ENCODE data around the gene ADCY9.

ADCY9 gene

GRCh38 chr16:4016658-4017057, 99.6 kb downstream of the ADCY9 start:
- Histone ChIP-seq H2BK15ac (ENCODE audit: low read depth, poor library complexity, severe bottlenecking) (no peak overlapping the region), H3K23ac (ENCODE audit: low read length in 2 of 2) (no peak overlapping the region), H3K79me1 (replicated peaks; ENCODE audit: low read length, poor library complexity, severe bottlenecking) (peaks cover 2% of the 10 kb centered on the region), H4K91ac (ENCODE audit: low read length) (no peak overlapping the region), H3K4ac (ENCODE audit: low read depth in 1 of 2, low read length in 2 of 2) (no peak overlapping the region), H4K8ac (ENCODE audit: low read length) (no peak overlapping the region), H3K9me3 (ENCODE audit: control insufficient read depth, low read length) (no peaks in the 10 kb centered on the region), H2BK120ac (ENCODE audit: low read depth, low read length) (no peak overlapping the region), H2BK5ac (ENCODE audit: low read depth, low read length, poor library complexity, severe bottlenecking) (no peak overlapping the region), H2AK5ac (ENCODE audit: low read length, severe bottlenecking) (no peak overlapping the region), H3K4me2 (ENCODE audit: low read length, poor library complexity, severe bottlenecking) (no peak overlapping the region), H3K18ac (ENCODE audit: low read depth in 1 of 2, low read length in 2 of 2) (no peak overlapping the region), H3K27ac (ENCODE audit: low read length, poor library complexity, severe bottlenecking) (no peak overlapping the region), H3K4me3 (ENCODE audit: insufficient read depth in 1 of 2, low read depth in 1 of 2, low read length in 2 of 2) (no peak overlapping the region), H3K9ac (ENCODE audit: low read length) (peak overlapping the region; percentile 36), H3K14ac (ENCODE audit: low read length in 2 of 2) (no peak overlapping the region), H2AFZ (ENCODE audit: low read depth, low read length) (no peak overlapping the region), H3K27me3 (ENCODE audit: control insufficient read depth in 1 of 2, insufficient read depth in 1 of 2, low read length in 2 of 2) (no peaks in the 10 kb centered on the region), H3K4me1 (ENCODE audit: control insufficient read depth, insufficient read depth, low read depth, low read length) (peaks cover 24% of the 10 kb centered on the region), H3K36me3 (ENCODE audit: control insufficient read depth in 1 of 2, insufficient read depth in 2 of 2, low read depth in 1 of 2, low read length in 2 of 2) (no peaks in the 10 kb centered on the region), H2BK12ac (ENCODE audit: low read length in 2 of 2) (no peak overlapping the region)
- no peak for DNase-seq
- 49% methylated on average over 2 of the region's 4 CpGs for WGBS

GRCh38 chr16:4016005-4016352, 100.3 kb downstream of the ADCY9 start:
- Histone ChIP-seq H3K27me3 (ENCODE audit: control insufficient read depth in 1 of 2, insufficient read depth in 1 of 2, low read length in 2 of 2) (no peaks in the 10 kb centered on the region), H3K79me1 (replicated peaks; ENCODE audit: low read length, poor library complexity, severe bottlenecking) (peaks cover 2% of the 10 kb centered on the region), H2BK5ac (ENCODE audit: low read depth, low read length, poor library complexity, severe bottlenecking) (no peak overlapping the region), H3K4me3 (ENCODE audit: insufficient read depth in 1 of 2, low read depth in 1 of 2, low read length in 2 of 2) (no peak overlapping the region), H2BK15ac (ENCODE audit: low read depth, poor library complexity, severe bottlenecking) (no peak overlapping the region), H3K23ac (ENCODE audit: low read length in 2 of 2) (no peak overlapping the region), H3K4me1 (ENCODE audit: control insufficient read depth, insufficient read depth, low read depth, low read length) (peaks cover 23% of the 10 kb centered on the region), H4K91ac (ENCODE audit: low read length) (no peak overlapping the region), H3K36me3 (ENCODE audit: control insufficient read depth in 1 of 2, insufficient read depth in 2 of 2, low read depth in 1 of 2, low read length in 2 of 2) (no peaks in the 10 kb centered on the region), H2AFZ (ENCODE audit: low read depth, low read length) (no peak overlapping the region), H3K14ac (ENCODE audit: low read length in 2 of 2) (no peak overlapping the region), H4K8ac (ENCODE audit: low read length) (no peak overlapping the region), H2BK120ac (ENCODE audit: low read depth, low read length) (no peak overlapping the region), H3K9me3 (ENCODE audit: control insufficient read depth, low read length) (no peaks in the 10 kb centered on the region), H3K4ac (ENCODE audit: low read depth in 1 of 2, low read length in 2 of 2) (no peak overlapping the region), H3K18ac (ENCODE audit: low read depth in 1 of 2, low read length in 2 of 2) (no peak overlapping the region), H2AK5ac (ENCODE audit: low read length, severe bottlenecking) (no peak overlapping the region), H3K27ac (ENCODE audit: low read length, poor library complexity, severe bottlenecking) (no peak overlapping the region), H3K4me2 (ENCODE audit: low read length, poor library complexity, severe bottlenecking) (no peak overlapping the region), H3K9ac (ENCODE audit: low read length) (no peak overlapping the region), H2BK12ac (ENCODE audit: low read length in 2 of 2) (no peak overlapping the region)
- WGBS: 86% methylated on average over 3 of the region's 3 CpGs
- no peak for DNase-seq

- Histone ChIP-seq H3K27ac (ENCODE audit: low read length, poor library complexity, severe bottlenecking) (peak overlapping the region; percentile 46), H3K4me2 (ENCODE audit: low read length, poor library complexity, severe bottlenecking) (no peak overlapping the region), H2BK15ac (ENCODE audit: low read depth, poor library complexity, severe bottlenecking) (no peak overlapping the region), H3K9ac (ENCODE audit: low read length) (no peak overlapping the region), H3K27me3 (ENCODE audit: control insufficient read depth in 1 of 2, insufficient read depth in 1 of 2, low read length in 2 of 2) (no peaks in the 10 kb centered on the region), H2BK120ac (ENCODE audit: low read depth, low read length) (no peak overlapping the region), H3K18ac (ENCODE audit: low read depth in 1 of 2, low read length in 2 of 2) (no peak overlapping the region), H3K79me1 (replicated peaks; ENCODE audit: low read length, poor library complexity, severe bottlenecking) (peaks cover 2% of the 10 kb centered on the region), H3K23ac (ENCODE audit: low read length in 2 of 2) (no peak overlapping the region), H2BK5ac (ENCODE audit: low read depth, low read length, poor library complexity, severe bottlenecking) (no peak overlapping the region), H2BK12ac (ENCODE audit: low read length in 2 of 2) (peak overlapping the region in 1 of 2 experiments; percentile 6), H3K36me3 (ENCODE audit: control insufficient read depth in 1 of 2, insufficient read depth in 2 of 2, low read depth in 1 of 2, low read length in 2 of 2) (no peaks in the 10 kb centered on the region), H3K4ac (ENCODE audit: low read depth in 1 of 2, low read length in 2 of 2) (no peak overlapping the region), H2AK5ac (ENCODE audit: low read length, severe bottlenecking) (no peak overlapping the region), H3K4me3 (ENCODE audit: insufficient read depth in 1 of 2, low read depth in 1 of 2, low read length in 2 of 2) (no peak overlapping the region), H4K8ac (ENCODE audit: low read length) (no peak overlapping the region), H3K14ac (ENCODE audit: low read length in 2 of 2) (no peak overlapping the region), H2AFZ (ENCODE audit: low read depth, low read length) (no peak overlapping the region), H3K9me3 (ENCODE audit: control insufficient read depth, low read length) (no peaks in the 10 kb centered on the region), H4K91ac (ENCODE audit: low read length) (no peak overlapping the region), H3K4me1 (ENCODE audit: control insufficient read depth, insufficient read depth, low read depth, low read length) (peaks cover 28% of the 10 kb centered on the region)
- 83% methylated on average over 19 of the region's 20 CpGs for WGBS
- peak; percentile 46 for DNase-seq
Observed at GRCh38 chr16:4015275-4016004, 100.8 kb downstream of the ADCY9 start.

GRCh38 chr16:4011940-4012629, 104.2 kb downstream of the ADCY9 start:
- peak overlapping the region; percentile 78 for H4K91ac ChIP-seq (ENCODE audit: low read length)
- H2BK12ac ChIP-seq (ENCODE audit: low read length in 2 of 2): peak overlapping the region in 1 of 2 experiments; percentile 24
- DNase-seq: no peak
- H2AK5ac ChIP-seq (ENCODE audit: low read length, severe bottlenecking): peak overlapping the region; percentile 95
- no peaks in the 10 kb centered on the region for H3K36me3 ChIP-seq (ENCODE audit: control insufficient read depth in 1 of 2, insufficient read depth in 2 of 2, low read depth in 1 of 2, low read length in 2 of 2)
- H3K23ac ChIP-seq (ENCODE audit: low read length in 2 of 2): no peak overlapping the region
- no peak overlapping the region for H2BK120ac ChIP-seq (ENCODE audit: low read depth, low read length)
- WGBS: 98% methylated on average over 14 of the region's 15 CpGs
- H3K4me2 ChIP-seq (ENCODE audit: low read length, poor library complexity, severe bottlenecking): peak overlapping the region; percentile 32
- no peak overlapping the region for H3K4ac ChIP-seq (ENCODE audit: low read depth in 1 of 2, low read length in 2 of 2)
- no peak overlapping the region for H2BK15ac ChIP-seq (ENCODE audit: low read depth, poor library complexity, severe bottlenecking)
- H3K4me3 ChIP-seq (ENCODE audit: insufficient read depth in 1 of 2, low read depth in 1 of 2, low read length in 2 of 2): no peak overlapping the region
- H2AFZ ChIP-seq (ENCODE audit: low read depth, low read length): no peak overlapping the region
- H2BK5ac ChIP-seq (ENCODE audit: low read depth, low read length, poor library complexity, severe bottlenecking): no peak overlapping the region
- no peak overlapping the region for H3K14ac ChIP-seq (ENCODE audit: low read length in 2 of 2)
- peaks cover 28% of the 10 kb centered on the region for H3K4me1 ChIP-seq (ENCODE audit: control insufficient read depth, insufficient read depth, low read depth, low read length)
- H4K8ac ChIP-seq (ENCODE audit: low read length): no peak overlapping the region
- no peaks in the 10 kb centered on the region for H3K9me3 ChIP-seq (ENCODE audit: control insufficient read depth, low read length)
- H3K18ac ChIP-seq (ENCODE audit: low read depth in 1 of 2, low read length in 2 of 2): peak overlapping the region; percentile 29 to 45
- peak overlapping the region; percentile 20 for H3K27ac ChIP-seq (ENCODE audit: low read length, poor library complexity, severe bottlenecking)
- H3K79me1 ChIP-seq (replicated peaks; ENCODE audit: low read length, poor library complexity, severe bottlenecking): peaks cover 4% of the 10 kb centered on the region
- no peaks in the 10 kb centered on the region for H3K27me3 ChIP-seq (ENCODE audit: control insufficient read depth in 1 of 2, insufficient read depth in 1 of 2, low read length in 2 of 2)
- H3K9ac ChIP-seq (ENCODE audit: low read length): no peak overlapping the region
